ENCODE data around the gene ACADM.
A peak's percentile ranks its signal among the peaks of the same experiment; 100 is the strongest.

ACADM gene

GRCh38 chr1:75707191-75707590 lies 17.3 kb upstream of the ACADM start:
- Histone ChIP-seq H3K27me3 (ENCODE audit: insufficient read depth, low read length, poor library complexity) (no peaks in the 10 kb centered on the region), H2BK15ac (replicated peaks; ENCODE audit: low read depth) (no peak overlapping the region), H3K18ac (ENCODE audit: low read length) (no peak overlapping the region), H3K4me3 (ENCODE audit: low read length) (no peak overlapping the region), H3K9ac (ENCODE audit: low read length) (no peak overlapping the region), H3K79me2 (ENCODE audit: control insufficient read depth, insufficient read depth, low read length) (no peaks in the 10 kb centered on the region), H3K23ac (ENCODE audit: low read length) (no peak overlapping the region), H4K5ac (ENCODE audit: low read length) (no peak overlapping the region), H3K56ac (ENCODE audit: low read length) (no peak overlapping the region), H2BK120ac (ENCODE audit: low read depth, low read length) (no peak overlapping the region), H3K36me3 (ENCODE audit: control insufficient read depth, insufficient read depth, low read length) (no peaks in the 10 kb centered on the region), H3K27ac (ENCODE audit: low read depth, low read length) (no peak overlapping the region), H3K79me1 (ENCODE audit: low read length) (no peaks in the 10 kb centered on the region), H2AK5ac (ENCODE audit: low read length) (no peak overlapping the region), H4K8ac (ENCODE audit: low read depth, low read length) (no peak overlapping the region), H2BK5ac (ENCODE audit: low read length) (no peak overlapping the region), H3K4ac (ENCODE audit: low read depth, low read length) (no peak overlapping the region), H3K4me2 (ENCODE audit: low read length) (no peak overlapping the region), H3K4me1 (ENCODE audit: control insufficient read depth, low read depth, low read length) (no peaks in the 10 kb centered on the region)
- no peak for DNase-seq
- no CpG with 5 or more reads among the region's 2 CpGs for WGBS (ENCODE audit: extremely low coverage, insufficient coverage, low lambda C conversion rate)

- Histone ChIP-seq H2BK5ac (ENCODE audit: low read length) (no peak overlapping the region), H3K56ac (ENCODE audit: low read length) (no peak overlapping the region), H3K4me3 (ENCODE audit: low read length) (no peak overlapping the region), H4K8ac (ENCODE audit: low read depth, low read length) (no peak overlapping the region), H3K18ac (ENCODE audit: low read length) (no peak overlapping the region), H3K4ac (ENCODE audit: low read depth, low read length) (no peak overlapping the region), H3K36me3 (ENCODE audit: control insufficient read depth, insufficient read depth, low read length) (no peaks in the 10 kb centered on the region), H2BK120ac (ENCODE audit: low read depth, low read length) (no peak overlapping the region), H3K79me2 (ENCODE audit: control insufficient read depth, insufficient read depth, low read length) (no peaks in the 10 kb centered on the region), H2AK5ac (ENCODE audit: low read length) (no peak overlapping the region), H2BK15ac (replicated peaks; ENCODE audit: low read depth) (no peak overlapping the region), H3K23ac (ENCODE audit: low read length) (no peak overlapping the region), H4K5ac (ENCODE audit: low read length) (no peak overlapping the region), H3K79me1 (ENCODE audit: low read length) (no peaks in the 10 kb centered on the region), H3K4me1 (ENCODE audit: control insufficient read depth, low read depth, low read length) (no peaks in the 10 kb centered on the region), H3K27me3 (ENCODE audit: insufficient read depth, low read length, poor library complexity) (no peaks in the 10 kb centered on the region), H3K27ac (ENCODE audit: low read depth, low read length) (no peak overlapping the region), H3K9ac (ENCODE audit: low read length) (no peak overlapping the region), H3K4me2 (ENCODE audit: low read length) (no peak overlapping the region)
- no CpG with 5 or more reads among the region's 2 CpGs for WGBS (ENCODE audit: extremely low coverage, insufficient coverage, low lambda C conversion rate)
- DNase-seq = no peak
These were observed 15.6 kb upstream of the ACADM start for GRCh38 chr1:75708910-75709309.

DNA sequence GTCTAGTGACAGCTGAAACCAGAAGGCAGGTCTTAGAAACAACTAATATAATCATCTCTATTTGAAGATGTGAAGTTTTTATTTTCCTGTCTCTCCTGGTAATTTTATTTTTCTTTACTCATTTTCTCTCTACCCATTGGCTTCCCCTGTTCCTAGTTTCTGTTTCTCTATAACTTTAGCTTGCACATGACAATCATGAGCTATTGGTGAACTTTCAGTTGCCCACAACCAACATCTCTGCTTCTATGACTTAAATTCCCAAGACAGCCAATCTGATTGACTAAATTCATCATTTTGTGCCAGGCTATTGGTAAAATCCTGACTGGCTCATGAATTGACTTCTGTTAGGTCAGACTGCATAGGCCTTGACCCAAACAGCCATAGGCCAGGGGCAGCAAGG lies 13.7 kb upstream of the ACADM start:
- Histone ChIP-seq H3K4ac (ENCODE audit: low read depth, low read length) (no peak overlapping the region), H3K79me1 (ENCODE audit: low read length) (no peaks in the 10 kb centered on the region), H2BK15ac (replicated peaks; ENCODE audit: low read depth) (no peak overlapping the region), H4K8ac (ENCODE audit: low read depth, low read length) (no peak overlapping the region), H3K4me3 (ENCODE audit: low read length) (no peak overlapping the region), H3K18ac (ENCODE audit: low read length) (no peak overlapping the region), H2BK120ac (ENCODE audit: low read depth, low read length) (no peak overlapping the region), H2BK5ac (ENCODE audit: low read length) (no peak overlapping the region), H3K79me2 (ENCODE audit: control insufficient read depth, insufficient read depth, low read length) (no peaks in the 10 kb centered on the region), H2AK5ac (ENCODE audit: low read length) (no peak overlapping the region), H3K27ac (ENCODE audit: low read depth, low read length) (no peak overlapping the region), H3K9ac (ENCODE audit: low read length) (no peak overlapping the region), H3K36me3 (ENCODE audit: control insufficient read depth, insufficient read depth, low read length) (no peaks in the 10 kb centered on the region), H4K5ac (ENCODE audit: low read length) (no peak overlapping the region), H3K23ac (ENCODE audit: low read length) (no peak overlapping the region), H3K27me3 (ENCODE audit: insufficient read depth, low read length, poor library complexity) (no peaks in the 10 kb centered on the region), H3K4me2 (ENCODE audit: low read length) (no peak overlapping the region), H3K4me1 (ENCODE audit: control insufficient read depth, low read depth, low read length) (no peaks in the 10 kb centered on the region), H3K56ac (ENCODE audit: low read length) (no peak overlapping the region)
- no peak for DNase-seq

DNA sequence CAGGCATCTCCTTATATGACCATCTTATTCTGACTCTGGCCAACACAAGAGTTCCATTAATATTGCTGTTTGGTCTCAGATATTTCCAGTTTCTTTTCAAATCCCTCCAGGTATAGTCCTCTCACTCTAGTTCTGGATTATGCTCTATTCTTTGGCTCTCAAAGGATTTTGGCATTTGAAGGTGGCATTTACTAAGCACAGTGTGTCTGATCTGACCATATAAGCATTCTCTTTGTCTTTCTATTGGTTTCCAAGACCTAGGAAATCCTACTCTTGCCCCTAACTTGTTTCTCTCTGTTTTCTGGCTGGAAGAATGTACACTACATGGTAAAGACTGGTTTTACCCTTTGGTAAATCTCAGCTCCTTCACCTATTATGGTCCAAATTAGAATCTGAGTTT lies 12.7 kb upstream of the ACADM start:
- Histone ChIP-seq H3K56ac (ENCODE audit: low read length) (no peak overlapping the region), H2AK5ac (ENCODE audit: low read length) (no peak overlapping the region), H3K4me1 (ENCODE audit: control insufficient read depth, low read depth, low read length) (no peaks in the 10 kb centered on the region), H3K9ac (ENCODE audit: low read length) (no peak overlapping the region), H2BK120ac (ENCODE audit: low read depth, low read length) (no peak overlapping the region), H3K4me3 (ENCODE audit: low read length) (no peak overlapping the region), H4K8ac (ENCODE audit: low read depth, low read length) (no peak overlapping the region), H3K4ac (ENCODE audit: low read depth, low read length) (no peak overlapping the region), H3K27me3 (ENCODE audit: insufficient read depth, low read length, poor library complexity) (no peaks in the 10 kb centered on the region), H3K18ac (ENCODE audit: low read length) (no peak overlapping the region), H4K5ac (ENCODE audit: low read length) (no peak overlapping the region), H3K4me2 (ENCODE audit: low read length) (no peak overlapping the region), H3K79me2 (ENCODE audit: control insufficient read depth, insufficient read depth, low read length) (no peaks in the 10 kb centered on the region), H3K27ac (ENCODE audit: low read depth, low read length) (no peak overlapping the region), H3K79me1 (ENCODE audit: low read length) (no peaks in the 10 kb centered on the region), H3K36me3 (ENCODE audit: control insufficient read depth, insufficient read depth, low read length) (no peaks in the 10 kb centered on the region), H2BK15ac (replicated peaks; ENCODE audit: low read depth) (no peak overlapping the region), H3K23ac (ENCODE audit: low read length) (no peak overlapping the region), H2BK5ac (ENCODE audit: low read length) (no peak overlapping the region)
- no peak for DNase-seq

- H3K27me3 ChIP-seq (ENCODE audit: insufficient read depth, low read length, poor library complexity) = no peaks in the 10 kb centered on the region
- no peak for DNase-seq
- H3K36me3 ChIP-seq (ENCODE audit: control insufficient read depth, insufficient read depth, low read length) = no peaks in the 10 kb centered on the region
- H2BK5ac ChIP-seq (ENCODE audit: low read length) = no peak overlapping the region
- H4K8ac ChIP-seq (ENCODE audit: low read depth, low read length) = no peak overlapping the region
- H4K5ac ChIP-seq (ENCODE audit: low read length) = no peak overlapping the region
- H2AK5ac ChIP-seq (ENCODE audit: low read length) = no peak overlapping the region
- no peak overlapping the region for H3K4me2 ChIP-seq (ENCODE audit: low read length)
- H3K4ac ChIP-seq (ENCODE audit: low read depth, low read length) = no peak overlapping the region
- no peaks in the 10 kb centered on the region for H3K4me1 ChIP-seq (ENCODE audit: control insufficient read depth, low read depth, low read length)
- H3K23ac ChIP-seq (ENCODE audit: low read length) = no peak overlapping the region
- no peak overlapping the region for H3K4me3 ChIP-seq (ENCODE audit: low read length)
- no peak overlapping the region for H2BK15ac ChIP-seq (replicated peaks; ENCODE audit: low read depth)
- H3K56ac ChIP-seq (ENCODE audit: low read length) = no peak overlapping the region
- no peak overlapping the region for H3K9ac ChIP-seq (ENCODE audit: low read length)
- no peak overlapping the region for H2BK120ac ChIP-seq (ENCODE audit: low read depth, low read length)
- no peak overlapping the region for H3K18ac ChIP-seq (ENCODE audit: low read length)
- H3K79me1 ChIP-seq (ENCODE audit: low read length) = no peaks in the 10 kb centered on the region
- no peak overlapping the region for H3K27ac ChIP-seq (ENCODE audit: low read depth, low read length)
- no peaks in the 10 kb centered on the region for H3K79me2 ChIP-seq (ENCODE audit: control insufficient read depth, insufficient read depth, low read length)
These were observed 12.2 kb upstream of the ACADM start for GRCh38 chr1:75712306-75712705.

DNA sequence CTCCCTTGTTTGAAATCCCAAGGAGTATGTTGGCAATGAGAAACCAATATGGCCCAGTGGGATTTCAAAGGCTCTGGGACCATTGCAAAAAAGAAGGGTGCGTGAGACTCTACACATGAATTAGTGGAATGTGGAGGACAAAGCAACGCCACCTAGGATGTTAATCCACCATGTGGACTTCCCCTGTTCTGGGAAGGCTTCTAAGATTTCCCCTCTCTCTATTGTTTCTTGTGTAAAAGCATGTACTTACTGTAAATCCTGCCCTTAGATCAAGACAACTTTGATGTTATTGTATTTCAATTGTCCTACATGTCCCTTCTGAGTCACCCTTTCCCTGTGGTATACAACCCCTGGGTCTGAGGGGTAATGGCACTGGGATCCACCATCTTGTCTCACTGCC lies 4.7 kb upstream of the ACADM start:
- H3K4me1 ChIP-seq (ENCODE audit: control insufficient read depth, low read depth, low read length) = no peaks in the 10 kb centered on the region
- H2AK5ac ChIP-seq (ENCODE audit: low read length) = no peak overlapping the region
- no peak overlapping the region for H4K5ac ChIP-seq (ENCODE audit: low read length)
- peak overlapping the region; percentile 35 for H2BK5ac ChIP-seq (ENCODE audit: low read length)
- H3K4me3 ChIP-seq (ENCODE audit: low read length) = no peak overlapping the region
- H3K36me3 ChIP-seq (ENCODE audit: control insufficient read depth, insufficient read depth, low read length) = no peaks in the 10 kb centered on the region
- no peak overlapping the region for H3K27ac ChIP-seq (ENCODE audit: low read depth, low read length)
- no peak overlapping the region for H3K4ac ChIP-seq (ENCODE audit: low read depth, low read length)
- peak overlapping the region; percentile 39 for H3K18ac ChIP-seq (ENCODE audit: low read length)
- peak; percentile 6 for DNase-seq
- no peak overlapping the region for H2BK15ac ChIP-seq (replicated peaks; ENCODE audit: low read depth)
- no peak overlapping the region for H3K4me2 ChIP-seq (ENCODE audit: low read length)
- H3K56ac ChIP-seq (ENCODE audit: low read length) = no peak overlapping the region
- H3K27me3 ChIP-seq (ENCODE audit: insufficient read depth, low read length, poor library complexity) = no peaks in the 10 kb centered on the region
- no peak overlapping the region for H3K23ac ChIP-seq (ENCODE audit: low read length)
- no peak overlapping the region for H3K9ac ChIP-seq (ENCODE audit: low read length)
- no peaks in the 10 kb centered on the region for H3K79me1 ChIP-seq (ENCODE audit: low read length)
- no peaks in the 10 kb centered on the region for H3K79me2 ChIP-seq (ENCODE audit: control insufficient read depth, insufficient read depth, low read length)
- WGBS (ENCODE audit: extremely low coverage, insufficient coverage, low lambda C conversion rate) = no CpG with 5 or more reads among the region's 2 CpGs
- H4K8ac ChIP-seq (ENCODE audit: low read depth, low read length) = no peak overlapping the region
- H2BK120ac ChIP-seq (ENCODE audit: low read depth, low read length) = peak overlapping the region; percentile 78

Measured in mesendoderm (in vitro differentiated cells).